K562 (cell line): ENCODE data around the gene ABCC1.

Experiments used
- SMC3 ChIP-seq: conservative IDR thresholded peaks from 2 replicates; pipeline ENCODE4 v1.6.1; 2011; ENCODE audit warnings: low read depth, low read length, improper control_type of control experiment; ENCODE audit not compliant: insufficient read depth
- TF ChIP-seq, protein P1 (sequence below), 2 experiments: fragments of 450-650 bp in 1 of 2; IDR thresholded peaks; 2 replicates each; pipeline ENCODE4 v1.6.1; 2011 to 2017; ENCODE audit warnings: low read depth in 2 of 2, antibody characterized with exemption in 1 of 2, borderline replicate concordance in 1 of 2, low read length in 1 of 2, mild to moderate bottlenecking in 1 of 2, mixed read lengths in 1 of 2; ENCODE audit not compliant: control insufficient read depth in 1 of 2

DNA sequence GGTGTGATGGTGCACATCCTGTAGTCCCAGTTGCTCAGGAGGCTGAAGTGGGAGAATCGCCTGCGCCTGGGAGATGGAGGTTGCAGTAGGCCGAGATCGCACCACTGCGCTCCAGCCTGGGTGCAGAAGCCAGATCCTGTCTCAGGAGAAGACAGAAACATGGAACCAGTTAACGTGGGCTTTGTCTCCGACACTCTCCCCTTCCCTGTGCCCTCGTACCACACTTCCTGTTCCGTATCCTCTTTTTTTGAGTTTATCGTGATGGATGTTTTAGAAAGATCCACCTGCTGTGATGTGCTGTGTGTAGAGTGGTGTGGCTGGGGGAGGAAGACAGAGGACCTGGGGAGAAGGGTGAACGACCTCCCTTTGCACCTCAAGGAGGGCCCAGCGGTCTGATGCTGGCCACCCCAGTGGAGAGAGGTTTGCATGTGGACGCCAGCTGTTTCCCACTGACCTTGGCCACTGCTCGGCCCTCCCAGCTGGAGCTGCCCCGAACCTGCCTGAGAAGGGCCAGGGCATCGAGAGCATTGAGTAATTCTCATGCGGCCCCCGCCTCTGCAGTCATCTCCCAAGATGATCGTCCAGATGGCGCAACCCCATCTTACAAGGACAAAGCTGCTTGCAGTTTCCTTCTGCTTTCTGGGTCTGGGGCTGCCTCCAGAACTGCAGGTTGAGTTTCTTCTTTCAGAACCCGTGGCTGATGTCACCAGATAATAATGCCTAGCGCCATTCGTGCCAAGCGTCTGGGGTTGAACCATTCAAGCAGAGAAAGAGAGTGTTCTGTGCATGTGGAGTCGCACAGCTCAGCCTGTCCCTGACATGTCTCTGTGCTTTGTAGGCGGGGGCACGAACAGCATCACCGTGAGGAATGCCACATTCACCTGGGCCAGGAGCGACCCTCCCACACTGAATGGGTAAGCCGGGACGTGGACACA lies 126.3 kb downstream of the ABCC1 start:
- no peak for TF ChIP-seq SMC3
- TF ChIP-seq, protein P1, sequence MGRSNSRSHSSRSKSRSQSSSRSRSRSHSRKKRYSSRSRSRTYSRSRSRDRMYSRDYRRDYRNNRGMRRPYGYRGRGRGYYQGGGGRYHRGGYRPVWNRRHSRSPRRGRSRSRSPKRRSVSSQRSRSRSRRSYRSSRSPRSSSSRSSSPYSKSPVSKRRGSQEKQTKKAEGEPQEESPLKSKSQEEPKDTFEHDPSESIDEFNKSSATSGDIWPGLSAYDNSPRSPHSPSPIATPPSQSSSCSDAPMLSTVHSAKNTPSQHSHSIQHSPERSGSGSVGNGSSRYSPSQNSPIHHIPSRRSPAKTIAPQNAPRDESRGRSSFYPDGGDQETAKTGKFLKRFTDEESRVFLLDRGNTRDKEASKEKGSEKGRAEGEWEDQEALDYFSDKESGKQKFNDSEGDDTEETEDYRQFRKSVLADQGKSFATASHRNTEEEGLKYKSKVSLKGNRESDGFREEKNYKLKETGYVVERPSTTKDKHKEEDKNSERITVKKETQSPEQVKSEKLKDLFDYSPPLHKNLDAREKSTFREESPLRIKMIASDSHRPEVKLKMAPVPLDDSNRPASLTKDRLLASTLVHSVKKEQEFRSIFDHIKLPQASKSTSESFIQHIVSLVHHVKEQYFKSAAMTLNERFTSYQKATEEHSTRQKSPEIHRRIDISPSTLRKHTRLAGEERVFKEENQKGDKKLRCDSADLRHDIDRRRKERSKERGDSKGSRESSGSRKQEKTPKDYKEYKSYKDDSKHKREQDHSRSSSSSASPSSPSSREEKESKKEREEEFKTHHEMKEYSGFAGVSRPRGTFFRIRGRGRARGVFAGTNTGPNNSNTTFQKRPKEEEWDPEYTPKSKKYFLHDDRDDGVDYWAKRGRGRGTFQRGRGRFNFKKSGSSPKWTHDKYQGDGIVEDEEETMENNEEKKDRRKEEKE (IDR thresholded peaks at IDR 0.05; ENCODE audit: borderline replicate concordance in 1 of 2, control insufficient read depth in 1 of 2, low read depth in 2 of 2, low read length in 1 of 2), result no peak
